DND-41 (cell line): ENCODE results near the gene PLK1.

Experiments
- EZH2 ChIP-seq: IDR thresholded peaks from 3 replicates; pipeline ENCODE4 v1.6.1; 2012; ENCODE audit warnings: borderline replicate concordance, low read depth, mild to moderate bottlenecking, moderate library complexity, low read length, inconsistent platforms; ENCODE audit not compliant: severe bottlenecking
- TF ChIP-seq, protein P1 (sequence below): IDR thresholded peaks from 2 replicates; pipeline ENCODE4 v1.5.1; 2012; ENCODE audit warnings: borderline replicate concordance, low read length, moderate library complexity, mild to moderate bottlenecking; ENCODE audit not compliant: poor library complexity, severe bottlenecking; ENCODE audit errors: extremely low read depth

DNA sequence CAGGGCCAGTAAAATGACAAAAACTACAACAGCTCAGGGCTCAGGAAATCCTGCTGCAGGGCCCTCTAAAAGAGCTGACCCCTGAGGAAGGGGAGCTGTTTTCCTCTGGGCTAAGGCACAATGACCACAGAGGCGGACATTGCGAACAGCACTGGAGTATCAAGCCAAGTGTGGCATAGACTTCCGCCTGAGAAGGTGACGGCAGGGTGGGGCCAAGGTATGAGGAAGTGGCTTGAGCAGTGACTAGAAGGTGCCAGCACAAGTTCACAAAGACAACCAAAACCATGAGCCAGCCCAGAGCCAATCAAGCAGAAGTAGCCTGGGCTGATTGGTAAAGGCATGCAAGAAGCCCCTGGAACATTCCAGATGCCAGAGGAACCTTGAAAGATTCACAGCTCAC, 20.4 kb downstream of the PLK1 start:
- TF ChIP-seq, protein P1, sequence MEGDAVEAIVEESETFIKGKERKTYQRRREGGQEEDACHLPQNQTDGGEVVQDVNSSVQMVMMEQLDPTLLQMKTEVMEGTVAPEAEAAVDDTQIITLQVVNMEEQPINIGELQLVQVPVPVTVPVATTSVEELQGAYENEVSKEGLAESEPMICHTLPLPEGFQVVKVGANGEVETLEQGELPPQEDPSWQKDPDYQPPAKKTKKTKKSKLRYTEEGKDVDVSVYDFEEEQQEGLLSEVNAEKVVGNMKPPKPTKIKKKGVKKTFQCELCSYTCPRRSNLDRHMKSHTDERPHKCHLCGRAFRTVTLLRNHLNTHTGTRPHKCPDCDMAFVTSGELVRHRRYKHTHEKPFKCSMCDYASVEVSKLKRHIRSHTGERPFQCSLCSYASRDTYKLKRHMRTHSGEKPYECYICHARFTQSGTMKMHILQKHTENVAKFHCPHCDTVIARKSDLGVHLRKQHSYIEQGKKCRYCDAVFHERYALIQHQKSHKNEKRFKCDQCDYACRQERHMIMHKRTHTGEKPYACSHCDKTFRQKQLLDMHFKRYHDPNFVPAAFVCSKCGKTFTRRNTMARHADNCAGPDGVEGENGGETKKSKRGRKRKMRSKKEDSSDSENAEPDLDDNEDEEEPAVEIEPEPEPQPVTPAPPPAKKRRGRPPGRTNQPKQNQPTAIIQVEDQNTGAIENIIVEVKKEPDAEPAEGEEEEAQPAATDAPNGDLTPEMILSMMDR = no peak
- TF ChIP-seq EZH2 = no peak
